GM13976 (cell line): ENCODE data around the gene MGMT.

Source experiments
- DNase-seq: peaks from one replicate; pipeline ENCODE4 v3.0.0; 2012; ENCODE audit warnings: low spot score
- in situ Hi-C: fragments of 300-500 bp; cut with MboI; formaldehyde crosslinking; loops from one replicate; pipeline ENCODE4 v1.12.0; 2022; ENCODE audit warnings: low sequenced_read_pairs, mixed read lengths, inconsistent platforms; ENCODE audit not compliant: unreplicated experiment
- TF ChIP-seq, protein P1 (sequence below): IDR thresholded peaks from 2 replicates; pipeline ENCODE4 v1.5.1; 2012; ENCODE audit warnings: borderline replicate concordance, mild to moderate bottlenecking; ENCODE audit not compliant: insufficient read depth; ENCODE audit errors: extremely low read depth, missing control alignments, control extremely low read depth

MGMT gene

DNA sequence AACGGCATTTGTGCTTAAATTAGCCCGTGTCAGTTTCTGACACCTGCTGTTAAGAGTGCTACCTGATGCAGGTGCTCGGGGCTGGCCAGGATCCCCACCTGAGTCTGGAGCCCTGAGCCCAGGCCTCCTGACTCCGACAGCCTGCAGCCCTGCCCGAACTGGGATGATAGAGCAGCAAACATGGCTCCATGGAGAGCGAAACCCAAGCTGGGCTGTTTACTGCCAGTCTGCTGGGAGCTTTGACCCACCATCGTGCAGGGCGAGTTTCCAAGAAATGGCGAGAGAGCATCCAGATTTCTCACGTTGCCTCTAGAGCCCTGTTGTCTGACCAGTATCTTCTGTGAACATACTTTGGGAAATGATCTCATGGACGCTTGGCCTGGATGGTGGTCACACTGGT, 66.2 kb downstream of the MGMT start:
- no peak for DNase-seq
- in situ Hi-C loops, result no loop called here

DNA sequence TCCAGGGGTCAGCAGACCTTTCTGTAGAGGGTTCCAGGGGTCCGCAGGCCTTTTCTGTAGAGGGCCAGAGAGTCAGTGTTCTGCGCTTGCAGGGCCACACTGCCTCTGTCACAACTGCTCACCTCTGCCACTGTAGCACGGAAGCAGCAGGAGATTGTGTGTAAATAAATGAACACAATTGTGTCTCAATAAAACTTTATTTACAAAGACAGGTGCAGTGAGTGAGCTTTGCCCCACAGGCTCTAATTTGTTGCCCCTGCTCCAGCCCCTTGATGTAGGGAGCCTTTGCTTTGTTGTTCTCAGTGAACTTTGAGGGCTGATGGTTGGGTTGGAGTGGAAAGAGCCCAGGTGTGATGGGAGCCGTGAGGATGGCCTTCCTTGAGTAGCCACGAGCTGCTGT, 67.8 kb downstream of the MGMT start:
- TF ChIP-seq, protein P1, sequence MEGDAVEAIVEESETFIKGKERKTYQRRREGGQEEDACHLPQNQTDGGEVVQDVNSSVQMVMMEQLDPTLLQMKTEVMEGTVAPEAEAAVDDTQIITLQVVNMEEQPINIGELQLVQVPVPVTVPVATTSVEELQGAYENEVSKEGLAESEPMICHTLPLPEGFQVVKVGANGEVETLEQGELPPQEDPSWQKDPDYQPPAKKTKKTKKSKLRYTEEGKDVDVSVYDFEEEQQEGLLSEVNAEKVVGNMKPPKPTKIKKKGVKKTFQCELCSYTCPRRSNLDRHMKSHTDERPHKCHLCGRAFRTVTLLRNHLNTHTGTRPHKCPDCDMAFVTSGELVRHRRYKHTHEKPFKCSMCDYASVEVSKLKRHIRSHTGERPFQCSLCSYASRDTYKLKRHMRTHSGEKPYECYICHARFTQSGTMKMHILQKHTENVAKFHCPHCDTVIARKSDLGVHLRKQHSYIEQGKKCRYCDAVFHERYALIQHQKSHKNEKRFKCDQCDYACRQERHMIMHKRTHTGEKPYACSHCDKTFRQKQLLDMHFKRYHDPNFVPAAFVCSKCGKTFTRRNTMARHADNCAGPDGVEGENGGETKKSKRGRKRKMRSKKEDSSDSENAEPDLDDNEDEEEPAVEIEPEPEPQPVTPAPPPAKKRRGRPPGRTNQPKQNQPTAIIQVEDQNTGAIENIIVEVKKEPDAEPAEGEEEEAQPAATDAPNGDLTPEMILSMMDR, result no peak
- in situ Hi-C loops, result no loop called here
- no peak for DNase-seq

More for the DNA sequence above, 66.2 kb downstream of the MGMT start:
- TF ChIP-seq, protein P1, result no peak

DNA sequence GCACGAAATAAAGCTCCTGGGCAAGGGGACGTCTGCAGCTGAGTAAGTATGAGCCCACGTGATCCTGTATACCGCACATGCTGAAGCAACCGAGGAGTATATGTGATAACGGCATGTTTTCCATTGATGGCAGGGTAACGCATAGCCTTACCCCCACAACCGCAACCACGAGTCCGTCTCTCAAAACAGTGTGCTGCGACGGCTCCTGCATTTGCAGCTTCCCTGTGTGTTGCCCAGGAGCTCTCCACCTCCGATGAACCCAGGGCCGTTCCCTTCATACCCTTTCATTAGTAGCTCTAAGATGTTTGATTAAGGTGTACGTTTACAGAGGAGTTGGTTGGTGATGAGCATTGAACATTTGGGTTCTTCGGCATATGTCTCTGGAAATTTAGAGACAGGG, 69.3 kb downstream of the MGMT start:
- TF ChIP-seq, protein P1, result no peak
- in situ Hi-C loops, result no loop called here
- DNase-seq, result no peak

DNA sequence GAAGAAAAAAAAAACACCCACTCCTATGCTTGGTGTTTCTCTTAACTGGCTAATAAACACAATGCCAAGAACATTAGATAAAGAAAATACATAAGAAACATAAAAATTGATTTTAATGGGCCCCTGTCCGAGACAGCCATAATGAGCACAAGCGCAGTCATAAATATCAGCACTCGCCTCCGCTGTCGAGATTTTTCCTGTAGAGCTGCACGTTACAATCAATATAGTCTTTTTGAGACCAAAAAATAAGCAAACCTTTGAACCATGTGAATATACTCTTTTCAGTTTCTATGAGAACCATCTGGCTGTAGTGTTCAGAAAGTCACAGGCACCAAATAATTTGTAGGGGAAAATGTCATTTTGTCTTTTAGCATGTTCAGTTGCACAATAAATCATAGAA, 70.1 kb downstream of the MGMT start:
- TF ChIP-seq, protein P1, result no peak
- in situ Hi-C loops, result no loop called here
- no peak for DNase-seq

DNA sequence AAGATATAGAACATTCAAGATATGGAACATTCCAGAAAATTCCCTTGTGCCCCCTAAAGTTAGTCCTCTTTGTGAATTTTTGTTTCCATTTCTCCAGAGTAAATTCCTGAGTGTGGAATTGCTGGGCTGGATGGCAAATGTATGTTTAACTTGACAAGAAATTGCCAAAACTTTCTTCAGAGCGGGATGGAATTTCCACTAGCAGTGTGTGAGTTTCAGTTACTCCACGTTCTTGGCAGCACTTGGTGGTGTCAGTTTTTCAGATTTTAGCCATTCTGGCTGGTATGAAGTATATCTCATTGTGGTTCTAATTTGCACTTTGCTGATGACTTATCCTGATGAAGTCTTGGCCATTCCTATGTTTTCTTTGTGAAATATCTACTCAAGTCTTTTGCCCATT, 71.2 kb downstream of the MGMT start:
- TF ChIP-seq, protein P1, result no peak
- no peak for DNase-seq
- in situ Hi-C loops, result no loop called here

DNA sequence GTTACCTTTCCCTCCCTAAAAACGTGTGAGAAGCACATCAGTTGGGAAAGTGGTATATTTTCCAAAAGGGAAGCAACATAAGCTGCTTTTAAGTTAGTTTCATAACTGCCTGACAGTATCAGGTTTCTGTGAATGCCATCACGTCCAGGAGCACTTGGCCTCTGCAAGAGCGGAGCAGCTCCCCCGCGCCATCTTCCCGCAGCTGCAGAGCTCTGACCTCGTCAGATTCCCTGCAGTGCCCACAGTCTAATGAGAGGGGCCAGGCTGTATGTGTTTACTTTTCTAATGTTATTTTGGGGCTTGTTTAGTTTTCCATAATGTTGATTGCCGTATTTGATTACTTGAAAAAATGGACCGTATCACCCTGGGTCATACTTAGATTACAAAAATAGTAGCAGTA, 74.2 kb downstream of the MGMT start:
- TF ChIP-seq, protein P1, result no peak
- in situ Hi-C loops, result no loop called here

DNA sequence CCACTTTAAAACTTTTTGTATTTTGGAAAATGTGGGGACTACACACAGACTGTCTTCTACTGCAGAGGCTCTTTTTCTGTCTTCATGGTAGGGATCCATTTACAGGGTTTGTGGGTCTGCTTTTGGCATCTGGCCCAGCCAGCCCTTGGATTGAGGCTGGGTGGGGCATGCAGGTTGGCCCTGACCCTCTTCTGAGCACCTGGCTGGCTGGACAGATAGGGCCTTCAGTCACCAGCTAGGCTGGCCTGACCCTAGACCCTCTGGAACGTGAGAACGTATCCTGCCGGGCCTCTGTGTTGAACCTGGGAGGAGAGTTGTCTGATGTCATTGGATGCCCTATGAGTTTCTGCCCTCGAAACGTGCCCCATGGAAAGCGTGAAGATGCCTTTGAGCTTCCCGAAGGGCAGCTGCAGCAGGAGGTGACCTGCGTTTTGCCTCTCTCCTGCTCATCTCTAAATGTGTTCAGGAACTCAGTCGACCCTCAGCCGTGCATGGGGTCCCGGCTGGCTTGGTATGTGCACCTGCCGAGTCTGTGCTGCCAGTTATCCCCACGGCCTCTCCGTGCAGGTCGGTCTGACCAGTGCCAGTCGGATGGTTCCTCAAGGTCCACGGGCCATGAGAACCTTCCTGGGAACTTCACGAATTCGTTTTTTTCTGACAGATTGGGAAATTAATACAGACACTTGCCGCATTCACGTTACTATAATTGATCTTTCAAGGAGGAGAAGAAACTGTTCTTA, 74.9 kb downstream of the MGMT start:
- TF ChIP-seq, protein P1, result no peak
- in situ Hi-C loops, result no loop called here
- no peak for DNase-seq

More for the DNA sequence above, 74.2 kb downstream of the MGMT start:
- DNase-seq, result no peak
